ENCODE measurements around the gene DPH1. TPM values are rescaled to one million over a fixed set of nuclear protein-coding genes. Genes with fewer than 3 reads are reported as not detected.

The DPH1 gene
- total RNA-seq: 20.5 and 30.7 TPM in 2 replicates

DNA sequence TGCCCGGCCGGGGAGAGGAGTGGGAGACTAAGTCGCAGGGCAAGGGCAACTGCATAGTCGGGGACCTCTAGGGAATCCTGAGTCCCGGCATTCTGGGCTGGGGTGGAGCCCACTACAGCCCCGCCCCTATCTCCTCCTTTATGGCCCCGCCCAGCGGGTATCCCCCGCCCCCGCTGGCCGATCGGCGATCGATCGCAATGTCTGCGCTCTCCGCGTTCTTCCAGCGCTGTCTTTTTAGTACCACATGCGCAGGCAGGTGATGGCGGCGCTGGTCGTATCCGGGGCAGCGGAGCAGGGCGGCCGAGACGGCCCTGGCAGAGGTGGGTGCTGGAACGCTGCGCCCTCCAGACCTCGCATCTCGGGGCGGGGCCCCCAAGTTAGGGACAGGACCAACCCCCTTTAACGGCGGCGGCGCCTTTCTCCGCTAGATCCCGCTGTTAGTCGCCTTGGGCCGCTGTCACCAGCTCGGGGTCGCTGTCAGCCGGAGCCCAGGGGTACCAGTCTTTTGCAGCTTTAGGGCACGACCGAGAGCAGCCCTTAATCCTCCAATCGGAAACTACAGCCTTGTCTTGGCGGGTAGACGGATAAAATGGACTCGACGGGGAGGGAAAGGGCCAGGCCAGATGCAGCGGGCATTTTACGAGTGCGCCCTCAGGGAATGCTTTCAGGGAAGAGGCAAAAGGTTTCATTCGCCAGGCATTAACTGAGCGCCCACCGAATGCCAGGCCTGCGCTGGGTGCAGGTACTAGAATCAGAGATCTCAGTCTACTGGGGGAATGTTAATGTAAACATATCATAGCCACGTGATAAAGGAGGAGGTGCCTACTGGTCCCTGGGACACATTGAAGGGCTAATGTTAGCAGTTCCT lies at the start of gene DPH1:
TSS of gene DPH1 (plus strand) at position 243 of the 868 bp plus-strand sequence. CDS start at position 260, 17 bp downstream.

DNA sequence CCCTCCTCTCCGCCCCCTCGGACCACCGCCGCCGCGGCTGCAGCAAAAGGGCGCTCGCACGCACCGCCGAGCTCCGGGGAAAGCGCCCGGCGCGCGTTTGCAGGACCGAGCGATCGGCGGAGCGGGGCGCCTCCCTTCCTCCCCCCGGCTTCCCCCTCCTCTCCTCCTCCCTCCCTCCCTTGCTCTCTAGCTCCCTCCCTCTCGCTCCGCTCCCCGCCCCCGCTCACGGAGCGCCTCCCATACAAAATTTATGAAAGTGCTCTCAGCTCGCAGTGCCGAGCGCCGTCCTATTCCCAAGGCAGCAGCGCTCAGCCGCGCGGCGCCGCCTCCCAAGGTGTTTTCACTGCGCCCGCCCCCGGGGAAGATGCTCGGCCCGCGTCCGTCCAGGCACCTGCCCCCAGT lies 4.7 kb upstream of the DPH1 start, which contains the start of gene RTN4RL1:
TSS of gene RTN4RL1 (minus strand) at position 115 of the 402 bp plus-strand sequence. CDS start 469 bp downstream, outside the sequence.

DNA sequence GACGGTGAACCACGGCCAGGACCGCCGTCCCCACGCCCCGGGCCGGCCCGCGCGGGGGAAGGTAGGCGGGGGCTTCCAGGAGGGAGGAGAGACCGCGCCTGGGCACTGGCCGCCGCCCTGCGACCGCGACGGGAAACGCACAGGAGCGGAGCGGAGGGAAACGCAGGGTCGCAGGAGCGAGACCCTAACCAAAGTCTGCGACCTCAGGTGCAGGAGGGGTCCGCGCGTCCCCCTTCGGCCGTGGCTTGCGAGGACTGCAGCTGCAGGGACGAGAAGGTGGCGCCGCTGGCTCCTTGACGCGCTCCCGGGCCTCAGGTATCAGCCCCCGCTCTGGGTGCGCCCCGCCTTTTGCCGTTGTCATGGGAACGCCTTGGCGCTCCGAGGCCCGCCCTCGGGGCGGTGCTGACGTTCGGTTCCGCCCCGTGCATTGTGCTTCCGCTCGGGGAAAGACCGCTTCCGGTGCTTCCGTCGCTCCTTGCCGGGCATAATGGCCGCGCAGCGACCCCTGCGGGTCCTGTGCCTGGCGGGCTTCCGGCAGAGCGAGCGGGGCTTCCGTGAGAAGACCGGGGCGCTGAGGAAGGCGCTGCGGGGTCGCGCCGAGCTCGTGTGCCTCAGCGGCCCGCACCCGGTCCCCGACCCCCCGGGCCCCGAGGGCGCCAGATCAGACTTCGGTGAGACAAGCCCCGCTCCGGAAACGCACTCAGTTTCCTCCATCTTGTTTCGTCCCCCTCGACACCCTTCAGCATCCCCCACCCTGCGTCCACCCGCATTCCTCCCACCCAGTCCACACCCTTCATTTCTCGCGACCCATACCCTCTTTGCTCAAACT lies 11.8 kb downstream of the DPH1 start, which contains the start of gene OVCA2:
TSS of gene OVCA2 (plus strand) at position 462 of the 829 bp plus-strand sequence. CDS start at position 488, 26 bp downstream.

DNA sequence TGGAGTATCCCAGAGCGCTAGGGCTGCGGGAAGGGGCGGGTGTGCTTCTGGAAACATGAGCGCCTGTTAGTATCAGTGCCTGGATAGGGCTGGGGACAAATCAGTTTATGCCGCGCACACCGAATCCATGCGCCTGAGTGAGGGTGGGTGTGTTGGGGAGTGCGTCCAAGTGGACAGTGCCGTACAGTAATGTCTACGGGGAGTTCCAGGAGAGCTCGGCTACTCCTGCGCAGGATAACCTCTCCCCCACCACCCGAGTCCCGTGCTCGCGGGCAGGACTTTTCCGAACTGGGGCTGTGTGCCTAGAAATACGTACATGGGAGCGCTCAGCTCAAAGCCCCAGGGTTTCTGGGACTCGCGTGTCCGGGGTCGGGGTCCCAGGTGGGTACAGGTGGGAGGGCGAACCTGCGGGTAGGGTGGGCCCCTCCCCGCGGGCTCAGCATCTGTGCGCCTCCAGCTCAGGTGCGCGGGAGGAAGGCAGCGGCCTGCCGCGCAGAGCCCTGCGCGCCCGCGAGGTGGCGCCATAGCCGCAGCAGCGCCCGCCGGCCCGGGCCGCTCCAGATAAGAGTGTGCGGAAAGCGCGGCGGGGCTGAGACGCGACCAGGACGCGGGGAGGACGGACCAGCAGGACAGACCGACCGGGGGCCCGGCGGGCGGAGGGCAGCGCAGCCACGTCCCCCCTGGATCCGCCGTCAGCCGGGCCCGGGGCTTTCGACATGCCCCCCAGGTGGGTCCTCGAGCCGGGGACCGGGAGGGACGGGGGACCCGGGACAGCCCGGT lies 24.7 kb downstream of the DPH1 start, which contains the start of gene HIC1:
TSS of gene HIC1 (plus strand) at position 592 of the 780 bp plus-strand sequence. CDS start 1,588 bp downstream, outside the sequence.

Other genes with a start within 250 kb of the DPH1 start
- gene SMYD4, start 200.3 kb upstream of the DPH1 start, total RNA-seq: 7.0 and 9.4 TPM in 2 replicates
- gene RPA1, start 200.1 kb upstream of the DPH1 start, total RNA-seq: 11.3 and 17.1 TPM in 2 replicates
- gene RTN4RL1, start 4.8 kb upstream of the DPH1 start, total RNA-seq: 0.43 and 0.48 TPM in 2 replicates
- 78.6 and 86.5 TPM in 2 replicates for gene OVCA2, start 11.9 kb downstream of the DPH1 start, total RNA-seq
- gene HIC1, start 24.9 kb downstream of the DPH1 start, total RNA-seq: 3.0 and 3.6 TPM in 2 replicates

Data from tracheal epithelial cell (primary cell).